Cardiac fibroblast (primary cell): ENCODE results near the gene EIF4E.
"Not testable (repeated sequence)": the region's sequence is repeated elsewhere in the genome, so short reads cannot be mapped to it uniquely, and the experiment has no call there.

ENCODE experiments used
- DNase-seq, 2 donors: peaks; one replicate each; pipeline versions ENCODE4 v3.0.0 to v3.0.0-alpha.2; 2010; ENCODE audit warnings: low read depth in 2 of 2
- H3K4me3 ChIP-seq, 2 donors: replicated peaks in 1 of 2; 1 replicate in 1 of 2; 2 replicates in 1 of 2; pipeline ENCODE4 v1.5.1; 2011; ENCODE audit warnings: low read depth in 2 of 2, low read length in 2 of 2, mild to moderate bottlenecking in 2 of 2, moderate library complexity in 1 of 2
- CTCF ChIP-seq: IDR thresholded peaks from one replicate; pipeline ENCODE4 v1.5.1; 2011; ENCODE audit warnings: low read depth, mild to moderate bottlenecking, low read length, inconsistent platforms

EIF4E gene

GRCh38 chr4:98864560-98864959 lies 64.4 kb downstream of the EIF4E start:
- H3K4me3 ChIP-seq, result no peak overlapping the region
- DNase-seq, result no peak
- no peak for TF ChIP-seq CTCF

GRCh38 chr4:98862371-98862770 lies 66.6 kb downstream of the EIF4E start:
- no peak for TF ChIP-seq CTCF
- no peak overlapping the region for H3K4me3 ChIP-seq
- DNase-seq, result no peak

- peak in 1 of 2 donors; percentile 8 for DNase-seq
- H3K4me3 ChIP-seq, result no peak overlapping the region
- TF ChIP-seq CTCF, result no peak
Measured at GRCh38 chr4:98861100-98861884, 67.6 kb downstream of the EIF4E start.

GRCh38 chr4:98851806-98852205 lies 77.1 kb downstream of the EIF4E start:
- DNase-seq, result peak; percentile 32 to 55
- TF ChIP-seq CTCF, result no peak
- H3K4me3 ChIP-seq, result no peak overlapping the region

GRCh38 chr4:98850937-98851336 lies 78.0 kb downstream of the EIF4E start:
- no peak overlapping the region for H3K4me3 ChIP-seq
- TF ChIP-seq CTCF, result no peak
- DNase-seq, result no peak

- no peak for DNase-seq
- no peak overlapping the region for H3K4me3 ChIP-seq
- no peak for TF ChIP-seq CTCF
Measured at GRCh38 chr4:98848448-98848847, 80.5 kb downstream of the EIF4E start.

GRCh38 chr4:98845960-98846359 lies 83.0 kb downstream of the EIF4E start:
- no peak for TF ChIP-seq CTCF
- no peak overlapping the region for H3K4me3 ChIP-seq
- DNase-seq, result no peak

GRCh38 chr4:98842917-98843316 lies 86.0 kb downstream of the EIF4E start:
- not testable (repeated sequence) for DNase-seq, H3K4me3 ChIP-seq
